Ascending aorta (tissue), 2 donors: ENCODE data around the gene FSTL4. TPM values are rescaled to one million over a fixed set of nuclear protein-coding genes. Genes with fewer than 3 reads are reported as not detected.

Source experiments
- DNase-seq, 2 donors: peaks; one replicate each; pipeline ENCODE4 v3.0.0-alpha.2; 2019; ENCODE audit warnings: low spot score in 2 of 2
- H3K27ac ChIP-seq, 2 donors: fragments of 200-600 bp; sonication (generic); one replicate each; pipeline ENCODE4 v1.5.1; 2016 to 2017; ENCODE audit warnings: mild to moderate bottlenecking in 1 of 2
- H3K27me3 ChIP-seq: fragments of 200-600 bp; sonication (generic); one replicate; pipeline ENCODE4 v1.5.1; 2017
- H3K36me3 ChIP-seq, 2 donors: fragments of 200-600 bp; sonication (generic); one replicate each; pipeline ENCODE4 v1.5.1; 2016
- H3K4me1 ChIP-seq, 2 donors: fragments of 200-600 bp; sonication (generic); one replicate each; pipeline ENCODE4 v1.5.1; 2016 to 2017; ENCODE audit warnings: mild to moderate bottlenecking in 1 of 2
- H3K4me3 ChIP-seq, 2 donors: fragments of 200-600 bp; sonication (generic); one replicate each; pipeline ENCODE4 v1.5.1; 2016 to 2017; ENCODE audit warnings: mild to moderate bottlenecking in 1 of 2
- H3K9me3 ChIP-seq, 2 donors: fragments of 200-600 bp; sonication (generic); one replicate each; pipeline ENCODE4 v1.5.1; 2016
- intact Hi-C: fragments of 100-400 bp; cut with DNase I; formaldehyde crosslinking; loops from one replicate; pipeline ENCODE4 v1.15.1; 2023
- total RNA-seq: library from RNA; depleted of rRNA; stranded (reverse); fragments of >200 nt; gene quantifications from one replicate; pipeline ENCODE4 v1.1.0, GENCODE V29; 2016
- TF ChIP-seq, protein P1 (sequence below), 3 experiments: fragments of 200-600 bp in 2 of 3; fragments of 450-650 bp in 1 of 3; sonication (generic) in 2 of 3; IDR thresholded peaks; one replicate each; pipeline ENCODE4 v1.5.1; 2016 to 2019; ENCODE audit warnings: antibody characterized with exemption in 3 of 3, mild to moderate bottlenecking in 1 of 3, moderate library complexity in 1 of 3

Gene FSTL4
- total RNA-seq, 1 donor from 2014 or later, result 0.11 TPM

DNA sequence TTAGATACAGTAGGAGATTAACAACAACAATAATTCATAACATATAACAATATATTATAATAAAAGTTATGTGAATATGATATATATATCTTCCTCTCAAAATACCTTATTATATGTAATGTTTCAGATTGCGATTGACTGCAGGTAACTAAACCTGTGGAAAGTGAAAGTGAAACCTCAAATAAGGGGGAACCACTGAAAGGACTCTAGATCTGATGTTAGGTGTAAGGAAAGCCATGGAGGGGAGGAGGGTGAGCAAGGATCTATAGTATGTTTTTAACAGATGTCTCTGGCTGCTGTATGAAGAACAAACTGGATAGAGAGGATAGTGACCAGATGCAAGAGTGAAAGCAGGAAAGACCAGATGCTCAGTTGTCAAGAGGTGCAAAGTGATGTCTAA is 5.8 kb upstream of the FSTL4 start:
- Histone ChIP-seq H3K36me3 (no peaks in the 10 kb centered on the region), H3K27ac (no peak overlapping the region), H3K4me1 (no peaks in the 10 kb centered on the region), H3K4me3 (no peak overlapping the region), H3K9me3 (no peaks in the 10 kb centered on the region), H3K27me3 (no peaks in the 10 kb centered on the region)
- intact Hi-C loops, result loop anchor here (10.0 kb wide), 1 partner anchor 503 kb away; no protein-coding TSS in a partner anchor
- no peak for DNase-seq
- TF ChIP-seq, protein P1, sequence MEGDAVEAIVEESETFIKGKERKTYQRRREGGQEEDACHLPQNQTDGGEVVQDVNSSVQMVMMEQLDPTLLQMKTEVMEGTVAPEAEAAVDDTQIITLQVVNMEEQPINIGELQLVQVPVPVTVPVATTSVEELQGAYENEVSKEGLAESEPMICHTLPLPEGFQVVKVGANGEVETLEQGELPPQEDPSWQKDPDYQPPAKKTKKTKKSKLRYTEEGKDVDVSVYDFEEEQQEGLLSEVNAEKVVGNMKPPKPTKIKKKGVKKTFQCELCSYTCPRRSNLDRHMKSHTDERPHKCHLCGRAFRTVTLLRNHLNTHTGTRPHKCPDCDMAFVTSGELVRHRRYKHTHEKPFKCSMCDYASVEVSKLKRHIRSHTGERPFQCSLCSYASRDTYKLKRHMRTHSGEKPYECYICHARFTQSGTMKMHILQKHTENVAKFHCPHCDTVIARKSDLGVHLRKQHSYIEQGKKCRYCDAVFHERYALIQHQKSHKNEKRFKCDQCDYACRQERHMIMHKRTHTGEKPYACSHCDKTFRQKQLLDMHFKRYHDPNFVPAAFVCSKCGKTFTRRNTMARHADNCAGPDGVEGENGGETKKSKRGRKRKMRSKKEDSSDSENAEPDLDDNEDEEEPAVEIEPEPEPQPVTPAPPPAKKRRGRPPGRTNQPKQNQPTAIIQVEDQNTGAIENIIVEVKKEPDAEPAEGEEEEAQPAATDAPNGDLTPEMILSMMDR (IDR thresholded peaks at IDR 0.05), result no peak

DNA sequence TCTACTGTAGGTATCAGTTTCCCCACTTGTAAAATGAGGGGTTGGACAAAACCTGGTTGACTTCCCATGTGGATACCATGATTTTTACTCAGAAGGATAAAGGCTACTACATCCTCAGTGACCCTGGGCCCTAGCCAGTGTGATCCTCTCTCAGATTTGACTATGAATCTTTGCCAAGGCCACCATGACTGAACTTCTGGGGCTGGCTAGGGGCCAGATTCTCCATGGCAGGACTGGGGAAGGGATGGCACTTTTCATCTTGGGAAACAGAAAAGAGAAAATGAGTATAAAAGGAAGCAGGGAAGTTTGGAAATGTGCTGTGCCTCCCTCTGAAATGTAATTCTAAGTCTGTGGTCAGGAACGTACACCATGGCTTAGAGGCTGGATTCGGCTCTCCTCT is 1.4 kb upstream of the FSTL4 start:
- Histone ChIP-seq H3K27ac (no peak overlapping the region), H3K9me3 (no peaks in the 10 kb centered on the region), H3K36me3 (no peaks in the 10 kb centered on the region), H3K4me1 (peaks cover 12 to 13% of the 10 kb centered on the region in 2 donors), H3K27me3 (peaks cover 13% of the 10 kb centered on the region), H3K4me3 (no peak overlapping the region)
- intact Hi-C loops, result loop anchor here (10.0 kb wide), 1 partner anchor 499 kb away; no protein-coding TSS in a partner anchor
- TF ChIP-seq, protein P1 (IDR thresholded peaks at IDR 0.05), result no peak
- no peak for DNase-seq

DNA sequence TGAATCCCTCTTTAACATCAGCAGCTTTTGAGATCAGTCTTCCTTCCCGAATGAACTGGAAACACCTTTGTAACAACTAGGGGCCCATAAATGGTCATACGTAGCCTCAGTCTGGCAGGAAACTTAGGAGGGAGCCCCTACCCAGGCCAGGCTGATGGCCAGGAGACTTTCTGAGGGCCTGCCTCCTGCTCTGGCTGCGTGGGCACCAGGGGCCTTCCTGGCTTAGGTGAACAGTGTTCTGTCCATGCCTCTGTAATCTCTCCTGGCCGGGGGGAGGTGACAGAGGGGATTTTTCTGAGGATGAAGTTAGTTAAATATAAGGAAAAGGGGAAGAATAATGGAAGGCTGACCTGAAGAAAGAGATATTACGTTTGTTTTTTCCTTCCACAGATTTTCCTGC is 843 bp upstream of the FSTL4 start:
- peaks cover 12 to 13% of the 10 kb centered on the region in 2 donors for H3K4me1 ChIP-seq
- no peak overlapping the region for H3K27ac ChIP-seq
- peaks cover 13% of the 10 kb centered on the region for H3K27me3 ChIP-seq
- intact Hi-C loops, result loop anchor here (10.0 kb wide), 1 partner anchor 498 kb away; no protein-coding TSS in a partner anchor
- DNase-seq, result no peak
- TF ChIP-seq, protein P1 (IDR thresholded peaks at IDR 0.05), result no peak
- H3K36me3 ChIP-seq, result no peaks in the 10 kb centered on the region
- H3K4me3 ChIP-seq, result no peak overlapping the region
- H3K9me3 ChIP-seq, result no peaks in the 10 kb centered on the region

DNA sequence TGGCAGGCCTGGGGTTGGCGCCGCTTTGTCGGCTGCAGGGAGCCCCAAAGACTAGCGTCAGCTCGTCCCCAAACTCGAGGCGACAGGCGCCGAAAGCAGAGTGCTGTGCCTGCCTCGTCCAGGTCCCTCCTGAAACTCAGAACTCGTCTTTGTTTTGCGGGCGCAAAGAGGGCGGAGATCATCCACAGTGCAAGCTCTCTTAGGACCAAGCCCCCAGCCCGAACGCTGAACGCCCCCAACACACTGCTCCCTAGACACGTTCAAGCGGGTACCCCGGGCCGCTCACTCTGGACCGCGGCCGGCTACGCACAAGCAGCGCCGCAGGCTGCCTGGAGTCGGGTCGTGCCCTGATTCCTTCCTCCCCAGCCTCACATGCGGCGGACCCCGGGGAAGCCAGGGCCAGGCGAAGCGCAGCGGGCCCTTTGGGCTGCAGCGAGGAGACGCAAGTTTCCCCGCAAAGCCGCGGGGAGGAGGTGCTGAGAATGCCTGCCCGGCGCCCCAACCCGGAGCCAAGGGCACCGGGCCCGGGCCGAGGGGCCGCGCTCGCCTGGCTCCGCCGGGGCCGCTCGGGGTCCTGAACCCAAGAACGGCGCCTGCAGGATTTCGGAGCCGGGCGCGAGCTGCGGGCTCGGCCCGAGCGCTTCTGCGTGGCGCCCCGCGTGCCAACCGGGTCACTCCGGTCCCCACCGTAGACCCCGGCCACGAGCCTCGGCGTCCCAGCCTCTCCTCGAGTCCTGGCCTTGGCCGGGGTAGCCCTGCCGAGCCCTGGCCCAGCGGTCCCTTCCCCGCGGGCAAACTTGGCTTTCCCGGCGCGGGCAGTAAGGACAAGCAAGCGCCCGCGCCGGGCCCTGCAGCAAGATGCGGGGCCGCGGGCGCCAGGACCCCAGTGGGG is 738 bp downstream of the FSTL4 start:
- intact Hi-C loops, result loop anchor here (10.0 kb wide), 1 partner anchor 497 kb away; no protein-coding TSS in a partner anchor
- DNase-seq, result no peak
- H3K4me3 ChIP-seq, result peak overlapping the region; percentile 49 to 59
- no peaks in the 10 kb centered on the region for H3K36me3 ChIP-seq
- TF ChIP-seq, protein P1 (IDR thresholded peaks at IDR 0.05), result no peak
- peaks cover 13% of the 10 kb centered on the region for H3K27me3 ChIP-seq
- H3K27ac ChIP-seq, result no peak overlapping the region
- no peaks in the 10 kb centered on the region for H3K9me3 ChIP-seq
- H3K4me1 ChIP-seq, result peaks cover 12 to 13% of the 10 kb centered on the region in 2 donors

DNA sequence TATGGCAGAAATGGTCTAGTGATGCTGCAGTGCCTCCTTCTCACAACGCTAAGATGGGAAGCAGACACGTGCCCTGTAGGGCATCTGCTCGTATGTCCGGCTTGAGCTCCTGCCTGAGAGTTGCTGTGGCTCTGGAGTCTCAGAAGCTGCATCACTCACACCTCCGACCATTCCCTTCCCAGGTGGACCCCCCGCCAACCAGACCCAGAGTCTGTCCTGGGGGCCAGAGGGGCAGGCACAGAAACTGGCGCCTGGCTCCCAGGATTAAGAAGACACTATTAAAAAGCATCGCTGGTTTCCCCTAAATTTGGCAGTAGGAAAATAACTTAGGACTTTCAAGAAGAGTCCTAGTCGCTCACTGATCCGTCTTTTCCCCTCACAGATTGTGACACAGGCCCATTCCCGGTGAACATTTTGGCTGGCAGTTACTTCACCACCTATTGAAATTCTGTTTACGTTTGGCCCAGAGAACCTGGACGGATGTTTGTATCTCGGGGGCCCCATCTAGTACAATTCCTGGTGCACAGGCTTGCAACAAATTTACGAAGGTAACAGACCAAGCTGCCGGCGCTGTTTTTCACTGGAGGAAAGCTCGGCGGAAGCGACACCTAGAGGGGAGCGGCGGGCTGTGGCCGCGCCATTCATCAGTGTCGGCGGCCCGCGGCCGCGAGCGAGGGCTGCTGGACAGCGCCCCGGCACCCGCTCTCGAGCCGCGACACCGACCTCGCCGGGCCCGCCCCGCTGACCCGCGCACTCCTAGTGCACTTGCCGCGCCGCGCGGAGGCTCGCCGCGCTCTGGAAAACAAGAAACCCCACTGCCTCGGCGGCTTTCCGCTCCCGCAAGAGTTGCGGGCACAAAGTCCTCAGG is 1.6 kb downstream of the FSTL4 start:
- peak overlapping the region; percentile 49 to 59 for H3K4me3 ChIP-seq
- H3K27ac ChIP-seq, result no peak overlapping the region
- H3K27me3 ChIP-seq, result peaks cover 13% of the 10 kb centered on the region
- no peaks in the 10 kb centered on the region for H3K9me3 ChIP-seq
- intact Hi-C loops, result loop anchor here (10.0 kb wide), 1 partner anchor 496 kb away; no protein-coding TSS in a partner anchor
- TF ChIP-seq, protein P1 (IDR thresholded peaks at IDR 0.05), result peak; percentile 15 to 43 (median 30)
- peaks cover 12 to 13% of the 10 kb centered on the region in 2 donors for H3K4me1 ChIP-seq
- DNase-seq, result peak in 1 of 2 donors; percentile 67
- no peaks in the 10 kb centered on the region for H3K36me3 ChIP-seq
